Immature natural killer cell (primary cell): Measurements from ENCODE around the gene ACTG2. TPM values are rescaled to one million over a fixed set of nuclear protein-coding genes. Genes with fewer than 3 reads are reported as not detected.
"Not testable (repeated sequence)": the region's sequence is repeated elsewhere in the genome, so short reads cannot be mapped to it uniquely, and the experiment has no call there.

Source experiments
- DNase-seq, 3 donors: peaks; one replicate each; pipeline ENCODE4 v3.0.0; 2022; ENCODE audit warnings: mixed read lengths in 1 of 3
- H3K27ac Mint-ChIP-seq, 6 donors: one replicate each; pipeline ENCODE4 v1.8.0; 2020; ENCODE audit warnings: mixed read lengths in 6 of 6, mild to moderate bottlenecking in 5 of 6, inconsistent platforms in 4 of 6, moderate library complexity in 3 of 6
- H3K27me3 Mint-ChIP-seq, 3 donors: one replicate each; pipeline ENCODE4 v1.8.0; 2020 to 2021; ENCODE audit warnings: low read depth in 3 of 3, mild to moderate bottlenecking in 3 of 3, mixed read lengths in 3 of 3, moderate library complexity in 3 of 3, inconsistent platforms in 1 of 3
- H3K36me3 Mint-ChIP-seq, 3 donors: one replicate each; pipeline ENCODE4 v1.8.0; 2020; ENCODE audit warnings: mixed read lengths in 3 of 3, inconsistent platforms in 2 of 3, mild to moderate bottlenecking in 2 of 3
- H3K4me1 Mint-ChIP-seq, 2 donors: one replicate each; pipeline ENCODE4 v1.8.0; 2020; ENCODE audit warnings: inconsistent platforms in 2 of 2, mild to moderate bottlenecking in 2 of 2, mixed read lengths in 2 of 2, moderate library complexity in 1 of 2
- H3K4me3 Mint-ChIP-seq, 5 donors: one replicate each; pipeline ENCODE4 v1.8.0; 2020; ENCODE audit warnings: mild to moderate bottlenecking in 5 of 5, mixed read lengths in 5 of 5, inconsistent platforms in 3 of 5, moderate library complexity in 3 of 5
- H3K9me3 Mint-ChIP-seq, 6 donors: one replicate each; pipeline ENCODE4 v1.8.0; 2020; ENCODE audit warnings: mild to moderate bottlenecking in 6 of 6, mixed read lengths in 6 of 6, inconsistent platforms in 4 of 6, moderate library complexity in 3 of 6
- polyA plus RNA-seq, 3 donors: library from polyadenylated mRNA; unstranded; fragments of 300-500 nt; fragmentation: Illumina TruSeq; gene quantifications; one replicate each; pipeline ENCODE4 v1.2.3, GENCODE V29; 2021

Gene ACTG2
- polyA plus RNA-seq, 3 donors from 2014 or later: not detected

DNA sequence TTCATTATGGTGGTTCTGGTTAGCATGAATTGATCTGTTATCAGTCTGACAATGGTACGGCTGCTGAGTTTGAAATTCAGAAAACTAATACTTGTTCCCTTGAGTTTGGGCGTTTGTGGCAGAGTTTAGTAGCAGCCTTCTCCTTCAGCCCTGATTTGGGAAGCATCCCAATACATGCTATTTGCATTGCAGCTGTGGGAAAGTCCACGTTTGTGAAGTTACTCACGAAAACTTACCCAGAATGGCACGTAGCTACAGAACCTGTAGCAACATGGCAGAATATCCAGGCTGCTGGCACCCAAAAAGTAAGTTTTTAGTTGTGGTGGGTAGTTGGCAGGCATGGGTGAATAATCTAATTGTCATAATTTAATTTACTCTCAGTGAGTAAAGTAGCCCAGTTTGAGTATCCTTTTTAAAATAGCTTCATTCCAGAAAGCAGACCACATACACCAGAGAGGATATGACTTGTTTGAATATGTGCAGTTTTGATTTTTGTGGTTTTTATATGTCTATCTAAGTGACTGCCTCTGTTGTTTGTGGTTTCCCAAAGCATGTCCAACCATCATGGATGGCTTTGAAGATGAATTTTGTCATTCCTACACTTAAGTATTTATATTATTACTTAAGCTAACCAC lies 46.0 kb downstream of the ACTG2 start:
- peaks cover 4 to 8% (median 5%) of the 10 kb centered on the region in 3 donors for H3K36me3 Mint-ChIP-seq
- no peaks in the 10 kb centered on the region for H3K27me3 Mint-ChIP-seq
- no peak for DNase-seq

DNA sequence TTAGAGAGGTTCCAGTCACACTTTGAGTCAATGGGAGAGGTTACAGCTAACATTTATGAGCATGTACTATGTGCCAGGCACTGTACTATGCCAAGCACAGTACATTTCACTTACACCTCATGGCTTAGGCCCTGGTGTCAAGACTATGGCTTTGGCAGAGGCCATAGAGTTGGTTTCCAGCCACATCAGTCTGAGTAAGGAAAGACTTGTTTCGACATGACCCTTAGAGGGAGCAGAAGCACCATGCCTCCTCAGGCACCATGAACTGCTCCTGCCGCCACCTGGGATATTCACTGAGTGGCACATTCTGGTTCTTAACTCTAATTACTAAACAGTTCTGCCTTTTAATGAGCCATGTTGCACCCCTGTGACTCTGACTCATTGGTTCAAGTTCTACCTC lies 46.6 kb downstream of the ACTG2 start:
- Mint-ChIP-seq H3K27me3 (no peaks in the 10 kb centered on the region), H3K4me3 (no peak overlapping the region), H3K36me3 (peaks cover 4 to 8% (median 5%) of the 10 kb centered on the region in 3 donors), H3K9me3 (no peaks in the 10 kb centered on the region), H3K4me1 (peaks cover 58 to 82% of the 10 kb centered on the region in 2 donors), H3K27ac (peak overlapping the region in 4 of 6 donors; percentile 9 to 59 (median 30))
- DNase-seq: no peak

More for the DNA sequence above, 46.0 kb downstream of the ACTG2 start:
- no peak overlapping the region for H3K4me3 Mint-ChIP-seq
- peaks cover 57 to 81% of the 10 kb centered on the region in 2 donors for H3K4me1 Mint-ChIP-seq
- peak overlapping the region in 2 of 6 donors; percentile 29 to 39 for H3K27ac Mint-ChIP-seq
- no peaks in the 10 kb centered on the region for H3K9me3 Mint-ChIP-seq

DNA sequence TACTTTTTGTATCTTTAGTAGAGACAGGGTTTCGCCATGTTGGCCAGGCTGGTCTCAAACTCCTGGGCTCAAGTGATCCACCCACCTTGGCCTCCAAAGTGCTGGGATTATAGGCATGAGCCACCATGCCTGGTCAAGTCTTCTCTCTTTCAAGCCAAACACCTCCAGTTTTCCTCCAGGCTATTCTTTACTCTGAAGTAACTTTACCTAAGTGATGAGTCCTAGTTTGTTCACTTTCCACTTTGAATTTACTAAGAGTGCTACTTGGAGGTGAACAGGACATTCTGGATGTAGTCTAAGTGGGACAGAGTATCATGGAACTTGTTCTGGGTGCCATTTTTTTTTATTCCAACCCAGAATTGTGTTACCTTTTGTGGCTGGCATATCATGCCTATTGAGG lies 47.3 kb downstream of the ACTG2 start:
- H3K27me3 Mint-ChIP-seq, H3K36me3 Mint-ChIP-seq, DNase-seq, H3K9me3 Mint-ChIP-seq, H3K4me3 Mint-ChIP-seq: not testable (repeated sequence)
- Mint-ChIP-seq H3K4me1 (peaks cover 64 to 87% of the 10 kb centered on the region in 2 donors), H3K27ac (peak overlapping the region in 1 of 6 donors; percentile 41)

DNA sequence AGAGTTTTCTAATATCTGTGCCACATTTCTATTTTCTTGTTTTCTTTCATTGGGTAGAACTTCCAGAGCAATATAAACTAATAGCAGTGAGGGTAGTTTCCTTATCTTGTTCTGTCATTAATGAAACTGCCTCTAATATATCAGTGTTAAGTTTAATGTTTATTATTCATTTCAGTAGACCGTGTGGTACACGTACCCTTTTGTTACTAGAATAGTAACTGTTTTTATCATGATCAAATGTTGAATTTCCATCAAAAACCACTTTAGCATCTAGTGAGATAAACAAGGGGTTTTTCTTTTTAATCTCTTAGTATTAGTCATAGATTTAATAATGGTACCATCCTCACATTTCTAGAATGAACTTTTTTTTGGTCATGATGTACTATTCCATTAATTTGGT lies 49.9 kb downstream of the ACTG2 start:
- Mint-ChIP-seq H3K4me3 (no peak overlapping the region), H3K27me3 (no peaks in the 10 kb centered on the region), H3K36me3 (peaks cover under 1 to 15% (median 8%) of the 10 kb centered on the region in 3 donors), H3K4me1 (peaks cover 49 to 76% of the 10 kb centered on the region in 2 donors), H3K27ac (no peak overlapping the region), H3K9me3 (no peaks in the 10 kb centered on the region)
- DNase-seq: no peak

DNA sequence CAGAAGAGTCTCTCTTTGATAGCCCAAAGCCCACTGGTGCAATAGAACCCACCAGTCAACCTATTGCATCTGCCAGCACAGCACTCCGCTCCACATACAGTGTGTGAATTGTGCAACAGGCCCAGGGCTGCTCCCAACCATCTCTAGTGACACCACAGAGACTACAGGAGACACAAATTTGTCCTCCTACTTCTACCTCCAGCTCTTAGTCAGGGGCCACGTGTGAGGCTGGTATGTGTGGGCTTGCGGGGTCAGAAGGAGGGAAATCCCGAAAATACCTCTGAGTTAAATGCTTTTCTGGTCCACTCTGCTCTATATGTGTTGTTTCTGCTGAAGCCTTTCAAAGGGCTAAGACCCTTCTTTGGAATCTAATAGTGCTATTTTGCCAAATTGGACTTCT lies 51.9 kb downstream of the ACTG2 start:
- no peak for DNase-seq
- Mint-ChIP-seq H3K4me1 (peaks cover 37 to 66% of the 10 kb centered on the region in 2 donors), H3K9me3 (no peaks in the 10 kb centered on the region), H3K27ac (peak overlapping the region in 2 of 6 donors; percentile 28 to 53), H3K4me3 (no peak overlapping the region), H3K36me3 (peaks cover 11 to 26% (median 11%) of the 10 kb centered on the region in 3 donors), H3K27me3 (no peaks in the 10 kb centered on the region)

DNA sequence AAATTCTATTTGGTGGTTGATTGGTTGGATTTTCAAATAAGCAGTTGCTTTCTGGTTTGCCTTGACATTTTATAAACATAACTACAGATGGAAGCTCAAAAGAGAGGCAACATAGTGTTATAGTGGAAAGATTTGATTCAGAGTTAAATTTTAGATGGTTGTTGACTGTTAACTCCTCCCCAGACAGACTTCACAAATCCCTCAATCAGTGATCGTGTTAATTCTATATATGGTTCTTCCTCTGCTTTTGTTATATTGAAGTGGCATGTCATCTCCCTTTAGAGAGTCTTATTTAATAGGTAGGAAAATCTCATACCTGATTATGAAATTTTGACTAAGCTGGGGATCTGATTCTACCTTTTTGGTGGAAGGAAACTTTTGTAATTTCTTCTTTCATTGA lies 53.4 kb downstream of the ACTG2 start:
- Mint-ChIP-seq H3K4me1 (peaks cover 25 to 56% of the 10 kb centered on the region in 2 donors), H3K36me3 (peaks cover 11 to 33% (median 13%) of the 10 kb centered on the region in 3 donors), H3K27me3 (no peaks in the 10 kb centered on the region), H3K4me3 (no peak overlapping the region), H3K27ac (peak overlapping the region in 2 of 6 donors; percentile 46 to 51), H3K9me3 (no peaks in the 10 kb centered on the region)
- DNase-seq: no peak

DNA sequence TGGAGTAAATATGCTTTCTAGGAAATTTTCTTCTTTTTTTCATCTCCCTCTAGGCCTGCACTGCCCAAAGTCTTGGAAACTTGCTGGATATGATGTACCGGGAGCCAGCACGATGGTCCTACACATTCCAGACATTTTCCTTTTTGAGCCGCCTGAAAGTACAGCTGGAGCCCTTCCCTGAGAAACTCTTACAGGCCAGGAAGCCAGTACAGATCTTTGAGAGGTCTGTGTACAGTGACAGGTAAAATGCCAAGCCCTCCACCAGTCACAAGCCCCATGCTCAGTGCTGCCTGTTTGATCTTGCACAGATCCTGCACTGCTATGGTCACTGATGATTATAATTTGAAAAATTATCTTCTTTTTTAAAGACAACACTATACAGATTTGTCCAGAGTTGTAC lies 53.9 kb downstream of the ACTG2 start:
- no peak overlapping the region for H3K4me3 Mint-ChIP-seq
- peak overlapping the region in 2 of 6 donors; percentile 51 to 64 for H3K27ac Mint-ChIP-seq
- H3K4me1 Mint-ChIP-seq: peaks cover 22 to 56% of the 10 kb centered on the region in 2 donors
- H3K9me3 Mint-ChIP-seq: no peaks in the 10 kb centered on the region
- no peaks in the 10 kb centered on the region for H3K27me3 Mint-ChIP-seq
- peaks cover 16 to 37% (median 17%) of the 10 kb centered on the region in 3 donors for H3K36me3 Mint-ChIP-seq
- no peak for DNase-seq

DNA sequence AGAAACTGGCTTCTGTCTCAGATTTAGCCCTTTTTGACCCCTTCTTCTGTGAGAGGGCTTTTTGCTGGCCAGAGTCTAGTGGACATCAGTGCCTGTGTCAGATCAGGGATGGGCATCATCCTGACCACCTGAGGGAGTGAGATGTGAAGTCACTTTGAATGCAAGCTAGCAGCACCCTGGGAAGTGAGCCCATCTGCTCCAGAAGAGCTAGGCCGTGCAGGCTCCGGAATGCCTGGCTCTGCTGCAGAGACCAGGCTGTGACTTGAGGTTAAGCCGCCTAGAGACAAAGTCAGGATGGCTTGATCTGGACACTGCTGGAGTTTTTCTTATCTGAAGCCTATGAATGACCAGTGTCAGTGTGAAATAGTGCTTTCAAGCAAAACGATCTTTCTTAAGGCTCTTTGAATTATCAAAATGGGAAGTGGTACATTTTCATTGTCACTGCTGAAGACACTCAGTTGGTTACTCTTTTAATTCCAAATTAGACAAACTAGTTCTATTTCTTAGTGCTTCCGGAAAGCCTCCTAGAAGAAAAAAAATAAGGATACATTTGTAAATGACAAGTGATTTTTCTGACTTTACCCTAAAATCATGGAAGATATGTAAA lies 54.7 kb downstream of the ACTG2 start:
- Mint-ChIP-seq H3K4me3 (no peak overlapping the region), H3K9me3 (no peaks in the 10 kb centered on the region), H3K4me1 (peaks cover 21 to 49% of the 10 kb centered on the region in 2 donors)

DNA sequence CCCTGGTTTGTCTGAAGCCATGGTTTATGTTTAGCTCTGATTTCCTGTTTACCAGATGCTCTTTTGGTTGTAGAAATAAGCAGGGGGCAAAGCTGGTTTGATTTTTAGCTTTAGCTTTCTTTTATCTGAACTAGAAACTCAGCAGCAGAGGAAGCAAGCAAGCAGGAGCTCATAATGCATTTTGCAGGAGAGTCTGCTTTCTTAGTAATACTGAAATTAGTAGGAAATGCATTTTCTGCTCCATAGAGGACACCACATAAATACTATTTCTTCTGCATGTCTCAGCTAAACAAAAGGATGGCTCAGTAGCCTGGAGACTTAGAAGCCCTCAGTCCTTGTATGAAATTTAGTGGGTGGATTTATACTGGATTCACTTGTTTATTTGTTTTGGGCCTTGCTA lies 57.0 kb downstream of the ACTG2 start:
- peaks cover 0 to 2% (median 0%) of the 10 kb centered on the region in 3 donors for H3K27me3 Mint-ChIP-seq
- H3K36me3 Mint-ChIP-seq: peaks cover 32 to 57% (median 32%) of the 10 kb centered on the region in 3 donors
- H3K27ac Mint-ChIP-seq: no peak overlapping the region
- no peak overlapping the region for H3K4me3 Mint-ChIP-seq
- no peaks in the 10 kb centered on the region for H3K9me3 Mint-ChIP-seq
- no peak for DNase-seq
- peaks cover 17 to 35% of the 10 kb centered on the region in 2 donors for H3K4me1 Mint-ChIP-seq

More for the DNA sequence above, 54.7 kb downstream of the ACTG2 start:
- DNase-seq: no peak
- H3K27ac Mint-ChIP-seq: no peak overlapping the region
- peaks cover 23 to 46% (median 24%) of the 10 kb centered on the region in 3 donors for H3K36me3 Mint-ChIP-seq
- H3K27me3 Mint-ChIP-seq: peaks cover 0 to 2% (median 0%) of the 10 kb centered on the region in 3 donors

DNA sequence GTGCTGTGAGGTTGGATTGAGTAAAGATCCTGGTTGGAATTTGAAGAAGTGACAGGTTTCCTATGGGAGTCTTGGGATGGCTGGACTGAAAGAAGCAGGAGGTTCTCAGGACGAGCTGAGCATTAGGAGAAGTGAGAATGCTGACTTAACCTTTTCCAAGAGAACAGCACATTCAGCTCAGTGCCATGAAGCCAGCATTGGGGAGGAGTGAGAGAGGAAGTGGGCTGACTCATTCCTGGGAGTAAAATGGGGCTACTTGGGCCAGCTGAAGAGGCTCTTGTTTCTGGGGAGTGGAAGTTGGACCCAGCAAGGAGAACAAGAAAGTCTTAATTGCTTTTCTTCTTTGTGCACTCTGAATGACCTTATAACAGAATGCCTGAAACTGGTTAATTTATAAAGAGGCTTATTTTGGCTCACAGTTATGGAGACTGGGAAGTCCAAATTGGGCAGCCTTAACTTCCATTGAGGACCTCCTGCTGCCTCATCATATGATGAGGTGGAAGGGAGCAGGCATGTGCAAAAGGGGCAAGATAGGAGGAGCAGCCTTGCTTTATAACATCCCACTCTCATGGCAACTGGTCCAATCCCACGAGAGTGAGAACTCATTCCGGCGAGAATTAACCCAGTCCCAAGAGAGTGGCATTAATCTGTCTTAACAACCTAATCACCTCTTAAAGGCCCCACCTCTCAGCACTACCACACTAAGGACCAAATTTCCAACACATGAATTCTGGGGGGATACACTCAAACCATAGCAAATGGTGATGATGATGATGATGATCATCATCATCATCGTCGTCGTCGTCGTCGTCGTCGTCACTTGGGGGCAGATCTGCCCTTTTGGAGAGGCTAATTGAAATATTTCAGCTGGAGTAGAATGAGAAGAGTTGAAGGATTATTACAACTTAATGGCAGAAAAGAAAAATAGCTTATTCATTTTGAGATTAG lies 60.0 kb downstream of the ACTG2 start:
- H3K27ac Mint-ChIP-seq: peak overlapping the region in 3 of 6 donors; percentile 27 to 68 (median 58)
- no peak for DNase-seq
- H3K9me3 Mint-ChIP-seq: no peaks in the 10 kb centered on the region
- no peak overlapping the region for H3K4me3 Mint-ChIP-seq
- H3K27me3 Mint-ChIP-seq: peaks cover 0 to 3% (median 2%) of the 10 kb centered on the region in 3 donors
- H3K4me1 Mint-ChIP-seq: peaks cover 16 to 20% of the 10 kb centered on the region in 2 donors
- peaks cover 42 to 68% (median 47%) of the 10 kb centered on the region in 3 donors for H3K36me3 Mint-ChIP-seq

DNA sequence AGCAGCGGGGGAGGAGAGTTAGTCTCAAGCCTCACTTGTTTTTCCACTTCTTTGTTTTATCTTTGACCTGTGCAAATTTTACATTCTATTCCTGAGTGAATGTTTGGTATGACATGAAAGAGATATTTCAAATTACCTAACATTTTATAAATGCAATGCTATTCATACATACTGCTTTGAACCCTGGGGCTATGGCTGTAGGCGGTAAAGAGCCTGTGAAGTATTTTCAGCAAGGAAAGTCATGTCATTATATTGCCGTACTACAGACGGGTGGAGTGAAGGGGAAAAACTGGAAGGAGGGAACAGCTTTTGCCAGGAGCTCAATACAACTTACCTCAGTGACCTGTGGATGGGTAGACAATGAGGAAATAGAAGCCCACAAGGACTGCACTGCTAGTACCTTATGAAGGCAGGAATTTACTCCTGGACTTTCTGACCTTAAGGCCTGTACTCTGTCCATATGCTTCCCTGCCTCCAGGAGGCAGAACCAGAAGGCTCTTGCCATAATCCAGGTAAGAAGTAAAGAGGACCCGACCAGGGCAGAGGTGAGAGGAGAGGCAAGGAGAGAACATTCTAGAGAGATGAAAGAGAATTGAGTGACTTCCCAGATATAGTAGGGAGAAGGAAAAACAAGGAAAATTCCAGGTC lies 63.5 kb downstream of the ACTG2 start:
- Mint-ChIP-seq H3K4me3 (no peak overlapping the region), H3K4me1 (peaks cover 3 to 7% of the 10 kb centered on the region in 2 donors), H3K27me3 (peaks cover 0 to 3% (median 2%) of the 10 kb centered on the region in 3 donors), H3K36me3 (peaks cover 49 to 69% (median 58%) of the 10 kb centered on the region in 3 donors), H3K27ac (peak overlapping the region in 2 of 6 donors; percentile 26 to 73), H3K9me3 (no peaks in the 10 kb centered on the region)
- no peak for DNase-seq

DNA sequence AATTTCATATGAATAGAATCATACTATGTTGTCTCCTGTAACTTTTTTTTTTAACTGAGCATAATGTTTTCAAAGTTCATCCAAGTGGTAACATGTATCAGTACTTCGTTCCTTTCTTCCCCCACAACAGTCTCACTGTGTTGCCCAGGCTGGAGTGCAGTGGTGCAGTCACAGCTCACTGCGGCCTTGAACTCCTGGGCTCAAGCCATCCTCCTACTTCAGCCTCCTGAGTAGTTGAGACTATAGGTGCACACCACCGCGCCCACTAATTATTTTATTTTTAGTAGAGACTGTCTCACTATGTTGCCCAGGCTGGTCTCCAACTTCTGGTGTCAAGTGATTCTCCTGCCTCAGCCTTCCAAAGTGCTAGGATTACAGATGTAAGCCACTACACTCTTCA lies 68.5 kb downstream of the ACTG2 start:
- no peak for DNase-seq
- Mint-ChIP-seq H3K9me3 (no peaks in the 10 kb centered on the region), H3K36me3 (peaks cover 26 to 48% (median 39%) of the 10 kb centered on the region in 3 donors), H3K27ac (no peak overlapping the region), H3K4me3 (no peak overlapping the region), H3K4me1 (peaks cover 0 to 2% of the 10 kb centered on the region in 2 donors), H3K27me3 (no peaks in the 10 kb centered on the region)
